ENCODE data around the gene FAT2.
"Not testable (repeated sequence)": the region's sequence is repeated elsewhere in the genome, so short reads cannot be mapped to it uniquely, and the experiment has no call there.

Gene FAT2

DNA sequence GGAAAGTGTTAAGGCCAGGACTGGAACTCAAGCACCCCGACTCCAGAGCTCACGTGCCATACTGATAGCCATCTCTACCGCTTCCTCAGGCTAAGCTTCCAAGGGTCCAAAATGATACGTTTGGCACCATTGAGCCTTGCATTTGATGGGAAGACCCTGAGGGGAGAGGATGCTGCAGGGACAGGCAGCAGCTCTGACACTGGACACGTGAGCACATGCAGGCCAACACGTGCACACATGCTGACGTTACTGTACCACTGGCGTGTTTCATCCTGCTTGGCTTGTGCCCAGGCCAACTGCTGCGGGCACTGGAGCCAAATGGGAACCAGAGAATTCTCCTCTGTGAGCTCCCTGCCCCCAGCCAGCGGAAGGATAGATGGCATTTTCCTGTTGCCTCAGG lies 5.2 kb downstream of the FAT2 start:
- TF ChIP-seq, protein P1, sequence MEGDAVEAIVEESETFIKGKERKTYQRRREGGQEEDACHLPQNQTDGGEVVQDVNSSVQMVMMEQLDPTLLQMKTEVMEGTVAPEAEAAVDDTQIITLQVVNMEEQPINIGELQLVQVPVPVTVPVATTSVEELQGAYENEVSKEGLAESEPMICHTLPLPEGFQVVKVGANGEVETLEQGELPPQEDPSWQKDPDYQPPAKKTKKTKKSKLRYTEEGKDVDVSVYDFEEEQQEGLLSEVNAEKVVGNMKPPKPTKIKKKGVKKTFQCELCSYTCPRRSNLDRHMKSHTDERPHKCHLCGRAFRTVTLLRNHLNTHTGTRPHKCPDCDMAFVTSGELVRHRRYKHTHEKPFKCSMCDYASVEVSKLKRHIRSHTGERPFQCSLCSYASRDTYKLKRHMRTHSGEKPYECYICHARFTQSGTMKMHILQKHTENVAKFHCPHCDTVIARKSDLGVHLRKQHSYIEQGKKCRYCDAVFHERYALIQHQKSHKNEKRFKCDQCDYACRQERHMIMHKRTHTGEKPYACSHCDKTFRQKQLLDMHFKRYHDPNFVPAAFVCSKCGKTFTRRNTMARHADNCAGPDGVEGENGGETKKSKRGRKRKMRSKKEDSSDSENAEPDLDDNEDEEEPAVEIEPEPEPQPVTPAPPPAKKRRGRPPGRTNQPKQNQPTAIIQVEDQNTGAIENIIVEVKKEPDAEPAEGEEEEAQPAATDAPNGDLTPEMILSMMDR (IDR thresholded peaks at IDR 0.05; ENCODE audit: control extremely low read depth, extremely low read depth, low read depth, missing control alignments) = no peak
- no peak for DNase-seq (ENCODE audit: extremely low spot score)
- ChIA-PET POLR2A (no interaction called here), CTCF (interaction anchor here (0.7 to 1.8 kb wide), 6 partner anchors 10 to 73 kb away, joined by 3 to 5 read pairs (median 4); no protein-coding TSS in a partner anchor)

DNA sequence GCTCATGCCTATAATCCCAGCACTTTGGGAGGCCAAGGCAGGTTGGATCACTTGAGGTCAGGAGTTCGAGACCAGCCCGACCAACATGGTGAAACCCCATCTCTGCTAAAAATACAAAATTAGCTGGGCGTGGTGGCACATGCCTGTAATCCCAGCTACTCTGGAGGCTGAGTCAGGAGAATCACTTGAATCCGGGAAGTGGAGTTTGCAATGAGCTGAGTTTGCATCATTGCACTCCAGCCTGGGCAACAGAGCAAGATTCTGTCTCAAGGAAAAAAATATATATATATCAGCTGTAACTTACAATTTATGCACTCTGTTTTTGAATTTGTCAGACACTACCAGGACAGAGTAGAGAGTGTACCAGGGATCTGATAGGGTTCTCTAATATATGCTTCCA lies 5.8 kb downstream of the FAT2 start:
- CTCF ChIA-PET = interaction anchor here (0.7 to 1.5 kb wide), 5 partner anchors 15 to 73 kb away, joined by 3 to 5 read pairs (median 4); no protein-coding TSS in a partner anchor
- POLR2A ChIA-PET; DNase-seq (ENCODE audit: extremely low spot score): not testable (repeated sequence)

DNA sequence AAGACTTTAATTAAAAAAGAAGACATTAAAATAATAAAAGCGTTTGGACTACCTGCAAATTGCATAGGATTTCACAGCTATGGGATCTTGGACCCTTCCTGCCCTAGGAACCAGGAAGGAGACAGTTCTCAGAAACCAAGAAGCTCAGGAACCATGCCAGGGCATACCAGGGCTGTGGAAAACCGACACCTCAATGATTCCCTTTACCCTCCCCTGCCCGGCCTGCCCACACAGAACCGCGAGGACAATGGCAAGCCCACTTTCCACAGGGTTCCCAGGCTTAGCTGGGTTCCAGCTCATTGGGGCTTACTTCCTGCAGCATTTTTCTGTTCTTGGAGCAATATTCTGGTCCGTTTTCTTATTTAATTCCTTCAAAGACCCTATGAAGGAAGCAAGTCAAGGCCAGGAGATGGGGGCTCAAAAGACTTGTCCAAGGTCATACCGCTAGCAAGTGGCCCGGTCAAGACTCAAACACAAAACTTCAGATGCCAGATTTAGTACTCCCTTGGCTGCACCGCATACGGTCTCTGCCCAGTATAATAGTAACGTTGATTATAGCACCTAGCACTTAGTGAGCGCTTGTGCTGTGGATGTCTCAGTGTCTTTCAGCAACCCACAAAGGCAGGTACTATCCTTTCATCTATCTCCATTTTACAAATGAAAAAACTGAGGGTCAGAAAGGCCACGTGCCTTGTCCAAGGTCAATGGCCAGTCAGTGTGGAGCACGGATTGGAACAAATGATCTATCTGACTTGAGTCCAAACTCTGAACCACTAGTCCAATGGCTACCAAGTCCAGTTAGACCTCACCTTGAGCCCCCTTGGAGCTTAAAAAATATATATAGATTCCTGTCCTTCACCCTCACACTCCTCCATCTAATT lies 6.8 kb downstream of the FAT2 start:
- POLR2A ChIA-PET = no interaction called here
- TF ChIP-seq, protein P1 (IDR thresholded peaks at IDR 0.05; ENCODE audit: control extremely low read depth, extremely low read depth, low read depth, missing control alignments) = no peak
- DNase-seq (ENCODE audit: extremely low spot score) = no peak
- CTCF ChIA-PET = interaction anchor here (1.1 kb wide), 1 partner anchor 30 kb away, joined by 3 read pairs; no protein-coding TSS in a partner anchor

- ChIA-PET CTCF (interaction anchor here (0.9 to 3.0 kb wide), 5 partner anchors 10 to 70 kb away, joined by 3 to 10 read pairs (median 3); no protein-coding TSS in a partner anchor), POLR2A (no interaction called here)
- no peak for DNase-seq (ENCODE audit: extremely low spot score)
- TF ChIP-seq, protein P1 (IDR thresholded peaks at IDR 0.05; ENCODE audit: control extremely low read depth, extremely low read depth, low read depth, missing control alignments) = no peak
These were observed 9.1 kb downstream of the FAT2 start for GRCh38 chr5:151581812-151582583.

- DNase-seq (ENCODE audit: extremely low spot score) = no peak
- TF ChIP-seq, protein P1 (IDR thresholded peaks at IDR 0.05; ENCODE audit: control extremely low read depth, extremely low read depth, low read depth, missing control alignments) = no peak
- ChIA-PET CTCF (interaction anchor here (0.9 to 3.0 kb wide), 4 partner anchors 9 to 50 kb away, joined by 3 to 10 read pairs (median 3); no protein-coding TSS in a partner anchor), POLR2A (no interaction called here)
These were observed 9.8 kb downstream of the FAT2 start for GRCh38 chr5:151581347-151581746.

- no peak for DNase-seq (ENCODE audit: extremely low spot score)
- ChIA-PET POLR2A (no interaction called here), CTCF (interaction anchor here (0.9 to 3.0 kb wide), 2 partner anchors 9 to 17 kb away, joined by 3 to 10 read pairs; no protein-coding TSS in a partner anchor)
- TF ChIP-seq, protein P1 (IDR thresholded peaks at IDR 0.05; ENCODE audit: control extremely low read depth, extremely low read depth, low read depth, missing control alignments) = no peak
These were observed 10.3 kb downstream of the FAT2 start for GRCh38 chr5:151580858-151581257.

All from GM10248 (cell line).